MM.1S (cell line): Measurements from ENCODE around the gene IGSF5.

ENCODE experiments used
- EZH2phosphoT487 ChIP-seq: fragments of 300-600 bp; sonication (generic); IDR thresholded peaks from 2 replicates; pipeline ENCODE4 v1.6.1; 2018; ENCODE audit warnings: antibody characterized with exemption, low read length
- TF ChIP-seq, protein P1 (sequence below): fragments of 300-600 bp; sonication (generic); IDR thresholded peaks from 2 replicates; pipeline ENCODE4 v1.5.1; 2016; ENCODE audit warnings: antibody characterized with exemption, low read length, mixed read lengths

DNA sequence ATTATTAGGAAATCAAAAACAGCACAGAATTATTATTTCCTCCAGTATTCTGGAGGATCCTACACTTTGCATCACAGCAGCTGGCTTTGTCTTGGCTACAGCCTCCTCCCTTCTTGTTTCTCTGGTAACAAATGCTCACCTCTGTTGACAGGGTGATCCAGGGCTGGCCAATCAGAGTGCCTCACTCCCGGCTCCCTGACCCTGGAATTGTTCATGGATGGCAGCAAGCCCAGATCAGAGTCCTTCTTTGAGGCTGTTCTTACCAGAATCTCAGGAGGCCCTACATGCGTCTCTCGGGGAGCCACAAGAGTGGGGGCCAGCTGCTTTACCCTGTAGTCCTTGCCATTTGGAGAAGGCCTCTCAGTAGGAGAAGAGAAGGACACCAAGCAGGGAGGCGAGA is 48.4 kb upstream of the IGSF5 start:
- TF ChIP-seq, protein P1, sequence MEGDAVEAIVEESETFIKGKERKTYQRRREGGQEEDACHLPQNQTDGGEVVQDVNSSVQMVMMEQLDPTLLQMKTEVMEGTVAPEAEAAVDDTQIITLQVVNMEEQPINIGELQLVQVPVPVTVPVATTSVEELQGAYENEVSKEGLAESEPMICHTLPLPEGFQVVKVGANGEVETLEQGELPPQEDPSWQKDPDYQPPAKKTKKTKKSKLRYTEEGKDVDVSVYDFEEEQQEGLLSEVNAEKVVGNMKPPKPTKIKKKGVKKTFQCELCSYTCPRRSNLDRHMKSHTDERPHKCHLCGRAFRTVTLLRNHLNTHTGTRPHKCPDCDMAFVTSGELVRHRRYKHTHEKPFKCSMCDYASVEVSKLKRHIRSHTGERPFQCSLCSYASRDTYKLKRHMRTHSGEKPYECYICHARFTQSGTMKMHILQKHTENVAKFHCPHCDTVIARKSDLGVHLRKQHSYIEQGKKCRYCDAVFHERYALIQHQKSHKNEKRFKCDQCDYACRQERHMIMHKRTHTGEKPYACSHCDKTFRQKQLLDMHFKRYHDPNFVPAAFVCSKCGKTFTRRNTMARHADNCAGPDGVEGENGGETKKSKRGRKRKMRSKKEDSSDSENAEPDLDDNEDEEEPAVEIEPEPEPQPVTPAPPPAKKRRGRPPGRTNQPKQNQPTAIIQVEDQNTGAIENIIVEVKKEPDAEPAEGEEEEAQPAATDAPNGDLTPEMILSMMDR: no peak
- no peak for TF ChIP-seq EZH2phosphoT487
